G401 (cell line): ENCODE results near the gene ULBP3. TPM values are rescaled to one million over a fixed set of nuclear protein-coding genes. Genes with fewer than 3 reads are reported as not detected.
"Not testable (repeated sequence)": the region's sequence is repeated elsewhere in the genome, so short reads cannot be mapped to it uniquely, and the experiment has no call there.

Experiments
- DNase-seq: peaks from one replicate; pipeline ENCODE4 v3.0.0-alpha.2; 2015; ENCODE audit warnings: low spot score
- in situ Hi-C: cut with HindIII; loops from 2 replicates; pipeline ENCODE4 v1.10.0; 2016; ENCODE audit warnings: low sequenced_read_pairs, mixed read lengths
- total RNA-seq: library from RNA; depleted of rRNA; stranded (reverse); fragments of >200 nt; shearing (Covaris generic); gene quantifications from 2 replicates; pipeline ENCODE4 v1.2.3, GENCODE V29; 2014

Gene ULBP3
- total RNA-seq, 1 experiment from 2014 or later = 0.37 TPM

GRCh38 chr6:150079604-150080003, 10.7 kb upstream of the ULBP3 start:
- no peak for DNase-seq

DNA sequence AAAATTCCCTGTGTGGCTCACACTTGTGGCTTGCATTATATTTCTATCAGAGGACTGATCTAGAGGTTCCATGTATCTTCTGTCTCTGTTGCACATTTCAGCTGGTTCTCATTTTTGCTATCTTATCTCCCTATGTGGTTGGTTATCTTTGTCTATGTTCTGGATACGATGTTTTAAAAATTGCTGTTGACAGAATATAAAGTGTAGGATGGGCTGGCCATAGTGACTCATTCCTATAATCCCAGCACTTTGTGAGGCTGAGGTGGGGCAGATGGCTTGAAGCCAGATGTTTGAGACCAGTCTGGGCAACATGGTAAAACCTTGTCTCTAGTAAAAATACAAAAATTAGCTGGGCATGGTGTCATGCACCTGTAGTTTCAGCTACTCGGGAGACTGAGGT, 9.9 kb upstream of the ULBP3 start:
- DNase-seq = no peak
- in situ Hi-C loops = no loop called here

More at GRCh38 chr6:150079604-150080003, 10.7 kb upstream of the ULBP3 start:
- in situ Hi-C loops = no loop called here

DNA sequence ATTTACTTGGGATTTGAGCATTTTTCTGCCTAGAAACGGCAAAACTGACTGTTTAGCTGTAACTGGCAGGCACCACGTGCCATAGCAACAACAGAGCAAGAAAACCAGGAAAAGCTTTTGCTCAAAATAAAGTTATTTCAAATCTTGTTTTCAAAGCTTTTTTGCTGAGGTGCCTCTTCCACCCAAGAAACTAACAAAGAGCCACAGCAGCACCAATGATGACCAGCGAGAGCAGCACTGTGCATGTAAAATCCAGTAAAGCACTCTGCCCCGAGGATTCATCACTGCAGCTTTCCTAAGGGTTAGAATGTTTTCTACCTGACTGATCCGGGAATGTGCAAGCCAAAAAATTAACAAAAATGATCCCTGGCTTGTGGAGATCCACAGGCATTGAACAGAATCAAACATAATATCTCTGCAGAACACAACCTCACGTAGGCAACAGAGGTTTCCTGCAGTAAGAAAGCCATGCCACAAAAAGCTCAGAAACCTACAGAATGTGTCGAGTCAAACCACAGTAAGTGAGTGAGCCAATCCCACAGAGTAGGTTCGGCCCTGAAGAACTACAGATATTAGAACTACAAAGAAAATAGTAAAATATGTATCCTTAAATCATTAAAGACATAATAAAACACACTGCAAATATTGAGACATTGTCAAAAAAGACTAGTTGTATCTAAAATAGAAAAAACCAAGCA, 7.4 kb upstream of the ULBP3 start:
- in situ Hi-C loops = no loop called here
- DNase-seq = no peak

GRCh38 chr6:150075034-150075421, 6.1 kb upstream of the ULBP3 start:
- DNase-seq = no peak
- in situ Hi-C loops = no loop called here

DNA sequence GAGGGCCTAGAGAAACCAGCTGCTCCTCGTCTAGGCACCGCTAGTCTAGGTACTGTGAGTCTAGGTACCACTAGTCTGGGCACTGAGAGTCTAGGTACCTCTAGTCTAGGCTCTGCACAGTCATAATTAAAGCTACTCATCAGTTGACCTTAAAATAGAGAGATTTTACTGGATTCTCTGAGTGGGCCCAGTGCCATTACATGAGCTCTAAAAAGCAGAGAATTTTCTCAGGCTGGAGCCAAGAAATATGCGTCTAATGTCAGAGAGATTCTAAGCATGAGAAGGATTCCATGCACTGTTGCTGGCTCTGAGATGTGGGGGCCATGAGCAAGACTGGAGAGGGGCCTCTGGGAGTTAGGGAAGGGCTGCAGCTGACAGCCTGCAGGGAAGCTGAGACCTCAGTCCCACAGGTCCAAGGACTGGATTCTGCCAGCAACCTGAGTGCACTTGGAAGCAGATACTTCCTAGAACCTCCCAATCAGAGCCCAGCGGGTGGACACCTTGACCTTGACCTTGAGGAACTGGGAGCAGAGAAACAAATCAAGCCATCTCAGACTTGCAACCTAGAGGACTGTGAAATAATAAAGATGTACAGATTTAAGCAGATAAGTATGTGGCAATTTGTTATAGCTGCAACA, 5.6 kb upstream of the ULBP3 start:
- DNase-seq, in situ Hi-C loops: not testable (repeated sequence)

DNA sequence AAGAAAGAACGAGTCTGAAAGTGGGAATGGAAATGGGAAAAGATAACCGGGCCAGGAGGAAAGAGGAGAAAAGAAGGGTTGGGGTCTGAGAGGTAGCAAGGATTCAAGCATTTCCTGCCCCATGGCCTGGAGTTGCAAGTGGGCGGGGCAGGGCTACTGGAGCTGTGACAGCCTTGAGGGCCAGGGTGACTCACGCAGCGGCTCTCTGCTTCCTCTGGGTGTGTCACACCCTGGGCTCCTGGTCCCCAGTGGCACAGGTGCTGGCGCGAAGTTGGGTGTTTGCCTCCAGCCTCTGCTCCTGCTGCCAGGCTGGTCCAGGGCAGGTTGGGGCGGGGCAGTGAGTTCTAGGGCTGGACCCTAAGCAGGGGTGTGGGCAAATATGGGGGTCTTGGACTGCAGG, 3.3 kb upstream of the ULBP3 start:
- in situ Hi-C loops = no loop called here

GRCh38 chr6:150070236-150070818, 1.4 kb upstream of the ULBP3 start:
- in situ Hi-C loops = no loop called here
- no peak for DNase-seq

More for the DNA sequence above, 3.3 kb upstream of the ULBP3 start:
- DNase-seq = no peak

DNA sequence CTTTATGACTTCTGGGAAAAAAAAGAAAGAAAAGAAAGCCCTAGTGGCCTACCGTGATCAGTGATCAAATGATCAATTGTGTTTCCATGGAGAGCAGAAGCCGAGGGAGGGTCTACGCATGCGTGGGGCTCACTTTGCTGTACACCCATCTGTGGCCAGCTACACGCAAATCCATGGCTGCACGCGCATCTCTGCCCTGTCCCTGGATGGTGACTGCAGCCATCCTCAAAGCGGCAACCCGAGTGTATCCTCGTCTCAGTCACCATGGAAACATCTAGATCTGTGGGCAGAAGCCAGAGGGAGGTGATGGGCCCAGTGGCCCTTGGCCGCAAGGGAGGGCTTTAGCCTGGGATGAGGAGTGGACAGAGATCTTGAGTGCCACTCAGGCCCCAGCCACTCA, 785 bp upstream of the ULBP3 start:
- in situ Hi-C loops = no loop called here
- no peak for DNase-seq

- no peak for DNase-seq
- in situ Hi-C loops = no loop called here
Observed at GRCh38 chr6:150068151-150068550, 770 bp downstream of the ULBP3 start.

- in situ Hi-C loops = no loop called here
- no peak for DNase-seq
Observed at GRCh38 chr6:150065083-150065482, 3.8 kb downstream of the ULBP3 start.

GRCh38 chr6:150063640-150064039, 5.3 kb downstream of the ULBP3 start:
- in situ Hi-C loops = no loop called here
- no peak for DNase-seq

DNA sequence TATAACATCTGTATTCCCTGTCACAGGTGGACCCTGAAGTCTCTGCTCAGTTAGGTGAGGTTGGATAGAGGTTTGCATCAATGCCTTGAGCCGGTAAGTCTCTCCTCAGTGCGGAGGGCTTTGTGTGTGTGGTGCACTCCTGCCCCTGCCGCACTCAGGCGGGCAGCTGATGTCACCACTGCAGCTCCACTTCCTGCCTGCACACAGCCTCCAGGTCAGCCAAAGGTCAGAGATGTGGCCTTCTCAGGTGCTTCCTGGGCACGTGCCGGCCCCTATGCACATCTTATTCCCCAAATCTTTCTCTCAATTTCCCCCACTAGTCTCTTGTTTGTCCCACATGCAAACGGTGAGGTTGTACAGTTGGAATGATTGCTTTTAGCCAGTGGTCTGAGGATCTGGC, 8.9 kb downstream of the ULBP3 start:
- DNase-seq, in situ Hi-C loops: not testable (repeated sequence)

GRCh38 chr6:150058986-150059385, 9.9 kb downstream of the ULBP3 start:
- in situ Hi-C loops = no loop called here

GRCh38 chr6:150058231-150058792, 10.6 kb downstream of the ULBP3 start:
- in situ Hi-C loops = no loop called here
- DNase-seq = no peak

More at GRCh38 chr6:150058986-150059385, 9.9 kb downstream of the ULBP3 start:
- no peak for DNase-seq

GRCh38 chr6:150057501-150057951, 11.4 kb downstream of the ULBP3 start:
- in situ Hi-C loops = no loop called here
- DNase-seq = no peak

DNA sequence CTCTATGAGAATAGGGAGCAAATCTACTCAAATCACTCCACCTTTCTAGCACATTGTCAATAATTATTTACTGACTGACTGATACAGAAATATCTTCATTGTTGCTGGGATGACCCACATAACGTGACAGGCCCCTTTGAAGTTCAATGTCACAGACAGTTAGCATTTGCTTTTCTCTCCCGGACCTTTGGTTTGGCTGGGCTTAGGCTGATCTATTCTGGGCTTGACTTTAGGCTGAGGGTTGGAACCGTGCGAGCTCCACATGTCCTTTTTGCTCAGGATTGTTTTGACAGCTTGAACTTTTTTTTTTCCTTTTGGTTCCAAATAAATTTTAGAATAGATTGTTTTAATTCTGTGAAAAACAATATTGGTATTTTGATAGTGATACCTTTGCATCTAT, 12.0 kb downstream of the ULBP3 start:
- in situ Hi-C loops = no loop called here

GRCh38 chr6:150056156-150056555, 12.8 kb downstream of the ULBP3 start:
- in situ Hi-C loops = no loop called here

More for the DNA sequence above, 12.0 kb downstream of the ULBP3 start:
- DNase-seq = no peak

DNA sequence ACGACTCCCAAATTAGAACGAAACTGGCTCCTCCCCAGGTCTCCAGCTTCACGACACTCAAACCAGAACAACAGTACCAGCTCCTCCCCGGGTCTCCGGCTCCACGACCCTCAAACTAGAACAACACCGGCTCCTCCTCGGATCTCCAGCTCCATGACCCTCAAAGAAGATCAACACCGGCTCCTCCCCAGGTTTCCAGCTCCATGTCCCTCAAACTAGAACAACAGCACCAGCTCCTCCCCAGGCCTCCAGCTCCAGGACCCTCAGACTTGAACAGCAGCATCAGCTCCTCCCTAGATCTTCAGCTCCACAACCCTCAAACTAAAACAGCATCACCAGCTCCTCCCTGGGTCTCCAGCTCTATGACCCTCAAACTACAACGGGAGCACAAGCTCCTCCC, 13.8 kb downstream of the ULBP3 start:
- in situ Hi-C loops = no loop called here
- no peak for DNase-seq

More at GRCh38 chr6:150056156-150056555, 12.8 kb downstream of the ULBP3 start:
- no peak for DNase-seq

DNA sequence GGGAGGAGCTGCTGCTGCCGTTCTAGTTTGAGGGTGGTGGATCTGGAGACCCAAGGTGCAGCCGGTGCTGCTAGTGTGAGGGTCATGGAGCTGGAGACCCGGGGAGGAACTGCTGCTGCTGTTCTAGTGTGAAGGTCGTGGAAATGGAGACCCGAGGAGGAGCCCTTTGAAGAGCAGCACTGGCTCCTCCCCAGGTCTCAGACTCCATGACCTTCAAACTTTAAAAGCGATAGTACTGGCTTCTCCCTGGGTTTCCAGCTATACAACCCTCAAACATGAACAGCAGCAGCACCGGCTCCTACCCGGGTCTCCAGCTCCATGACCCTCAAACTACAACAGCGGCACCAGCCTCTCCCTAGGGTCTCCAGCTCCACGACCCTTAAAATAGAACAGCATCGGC, 15.5 kb downstream of the ULBP3 start:
- in situ Hi-C loops = no loop called here

GRCh38 chr6:150050846-150051245, 18.1 kb downstream of the ULBP3 start:
- DNase-seq = no peak
- in situ Hi-C loops = no loop called here

More for the DNA sequence above, 15.5 kb downstream of the ULBP3 start:
- DNase-seq = no peak
